Stimulated activated naive CD4-positive, alpha-beta T cell treated with Interleukin-2 at 50 U/mL for 16 hours (primary cell): ENCODE data around the gene CBX4.

Source experiments
- DNase-seq: peaks from one replicate; lab custom pipeline; 2025; lab: John Stamatoyannopoulos, UW

CBX4 gene

GRCh38 chr17:79786930-79787643 lies 52.2 kb downstream of the CBX4 start:
- DNase-seq: no peak

GRCh38 chr17:79785900-79786810 lies 53.1 kb downstream of the CBX4 start:
- DNase-seq: no peak

- DNase-seq: no peak
These were observed 54.0 kb downstream of the CBX4 start for GRCh38 chr17:79785017-79785899.

GRCh38 chr17:79784353-79785016 lies 54.8 kb downstream of the CBX4 start:
- DNase-seq: no peak

GRCh38 chr17:79783891-79784290 lies 55.3 kb downstream of the CBX4 start:
- DNase-seq: no peak
